Natural killer cell (primary cell): ENCODE measurements around the gene PIK3C2A. TPM values are rescaled to one million over a fixed set of nuclear protein-coding genes. Genes with fewer than 3 reads are reported as not detected.

Source experiments
- ATAC-seq, 3 donors: fragments of 150-1000 bp in 2 of 3; fragments of 200-7000 bp in 1 of 3; cut with Tn5 transposase; 1 replicate in 1 of 3; 2 replicates in 2 of 3; pipeline ENCODE4 v1.10.0; 2021; ENCODE audit warnings: mild to moderate bottlenecking in 2 of 3, moderate library complexity in 2 of 3
- DNase-seq, 2 donors: peaks; one replicate each; pipeline versions ENCODE4 v3.0.0 to v3.0.0-alpha.2; 2013 to 2021; ENCODE audit warnings: mixed read lengths in 1 of 2
- H3K27ac ChIP-seq: one replicate; pipeline ENCODE4 v1.5.1; 2013; ENCODE audit warnings: mild to moderate bottlenecking, low read length
- H3K27me3 ChIP-seq: one replicate; pipeline ENCODE4 v1.6.1; 2013; ENCODE audit warnings: low read length; ENCODE audit not compliant: control insufficient read depth, insufficient read depth
- H3K36me3 ChIP-seq: one replicate; pipeline ENCODE4 v1.6.1; 2013; ENCODE audit warnings: low read length; ENCODE audit not compliant: control insufficient read depth, insufficient read depth
- H3K4me1 ChIP-seq: one replicate; pipeline ENCODE4 v1.6.1; 2013; ENCODE audit warnings: low read length; ENCODE audit not compliant: control insufficient read depth, insufficient read depth
- H3K4me3 ChIP-seq: one replicate; pipeline ENCODE4 v1.5.1; 2013; ENCODE audit warnings: low read length
- H3K9me3 ChIP-seq: one replicate; pipeline ENCODE4 v1.6.1; 2013; ENCODE audit warnings: low read length; ENCODE audit not compliant: control insufficient read depth, insufficient read depth
- H3K27ac Mint-ChIP-seq, 2 donors: one replicate each; pipeline ENCODE4 v1.8.0; 2022; ENCODE audit warnings: mild to moderate bottlenecking in 2 of 2, mixed read lengths in 2 of 2, moderate library complexity in 1 of 2
- H3K27me3 Mint-ChIP-seq, 2 donors: one replicate each; pipeline ENCODE4 v1.8.0; 2022; ENCODE audit warnings: low read depth in 2 of 2, mixed read lengths in 2 of 2
- H3K36me3 Mint-ChIP-seq: one replicate; pipeline ENCODE4 v1.8.0; 2022; ENCODE audit warnings: mixed read lengths
- H3K4me1 Mint-ChIP-seq, 2 donors: one replicate each; pipeline ENCODE4 v1.8.0; 2022; ENCODE audit warnings: mixed read lengths in 2 of 2
- H3K4me3 Mint-ChIP-seq: one replicate; pipeline ENCODE4 v1.8.0; 2022; ENCODE audit warnings: mild to moderate bottlenecking, moderate library complexity, mixed read lengths
- H3K9me3 Mint-ChIP-seq, 2 donors: one replicate each; pipeline ENCODE4 v1.8.0; 2022; ENCODE audit warnings: mixed read lengths in 2 of 2
- CTCF ChIP-seq: fragments of 200-600 bp; IDR thresholded peaks from one replicate; pipeline ENCODE4 v1.8.0; 2022; ENCODE audit warnings: antibody characterized with exemption
- WGBS: methylation state at CpG from one replicate; pipeline ENCODE4 v1.1.7; 2013; ENCODE audit warnings: missing lambda C conversion rate; ENCODE audit not compliant: insufficient coverage; 5-methylcytosine and 5-hydroxymethylcytosine counted together
- intact Hi-C: fragments of 100-400 bp; cut with micrococcal nuclease; formaldehyde crosslinking; loops from one replicate; pipeline ENCODE4 v1.14.2; 2022
- total RNA-seq, 4 donors: library from RNA; stranded (reverse); fragments of 120-200 nt in 1 of 4; gene quantifications; one replicate each; pipeline versions ENCODE4 v1.2.3 to v1.2.4, GENCODE V29; 2013 to 2022

The PIK3C2A gene
- total RNA-seq, 3 donors from 2014 or later (not counting 1 experiment from before 2014, with no cell fraction given), result 68.2 to 82.3 (median 69.1) TPM

- Histone ChIP-seq H3K9me3 (no peaks in the 10 kb centered on the region), H3K27ac (no peak overlapping the region), H3K4me1 (peaks cover 42% of the 10 kb centered on the region), H3K4me3 (no peak overlapping the region), H3K36me3 (no peaks in the 10 kb centered on the region), H3K27me3 (no peaks in the 10 kb centered on the region)
- no peak for DNase-seq
- intact Hi-C loops, result loop anchor here (5.0 kb wide), 1 partner anchor 44 kb away; the partner anchor contains the start of gene PIK3C2A
- Mint-ChIP-seq H3K4me3 (peak overlapping the region; percentile 71), H3K4me1 (peaks cover 65 to 71% of the 10 kb centered on the region in 2 donors), H3K27me3 (no peaks in the 10 kb centered on the region), H3K9me3 (no peaks in the 10 kb centered on the region), H3K36me3 (peaks cover 7% of the 10 kb centered on the region), H3K27ac (peak overlapping the region; percentile 84 to 96)
- no peak for ATAC-seq
- no peak for TF ChIP-seq CTCF
- 89% methylated on average over 5 of the region's 5 CpGs for WGBS
These were observed 44.5 kb downstream of the PIK3C2A start for GRCh38 chr11:17163291-17163690.

GRCh38 chr11:17162376-17162775 lies 45.4 kb downstream of the PIK3C2A start:
- Histone ChIP-seq H3K27me3 (no peaks in the 10 kb centered on the region), H3K36me3 (no peaks in the 10 kb centered on the region), H3K4me3 (no peak overlapping the region), H3K9me3 (no peaks in the 10 kb centered on the region), H3K27ac (peak overlapping the region; percentile 67), H3K4me1 (peaks cover 42% of the 10 kb centered on the region)
- WGBS, result 50% methylated on average over 2 of the region's 2 CpGs
- H3K4me1 Mint-ChIP-seq, result peaks cover 70 to 71% of the 10 kb centered on the region in 2 donors
- intact Hi-C loops, result loop anchor here (5.0 kb wide), 1 partner anchor 45 kb away; the partner anchor contains the start of gene PIK3C2A
- H3K27ac Mint-ChIP-seq, result peak overlapping the region; percentile 84 to 96
- no peaks in the 10 kb centered on the region for H3K27me3 Mint-ChIP-seq
- no peak for TF ChIP-seq CTCF
- no peaks in the 10 kb centered on the region for H3K36me3 Mint-ChIP-seq
- DNase-seq, result no peak
- no peaks in the 10 kb centered on the region for H3K9me3 Mint-ChIP-seq
- no peak for ATAC-seq
- peak overlapping the region; percentile 75 for H3K4me3 Mint-ChIP-seq

- Mint-ChIP-seq H3K4me3 (peak overlapping the region; percentile 82), H3K27ac (peak overlapping the region; percentile 84 to 96), H3K27me3 (no peaks in the 10 kb centered on the region), H3K9me3 (no peaks in the 10 kb centered on the region), H3K36me3 (no peaks in the 10 kb centered on the region), H3K4me1 (peaks cover 69 to 74% of the 10 kb centered on the region in 2 donors)
- peak overlapping the region; percentile 67 for H3K27ac ChIP-seq
- DNase-seq (peak in 1 of 2 donors; percentile 10), ATAC-seq (peak; percentile 55 to 67 (median 60))
- WGBS, result 86% methylated on average over 1 of the region's 1 CpG
- H3K9me3 ChIP-seq, result no peaks in the 10 kb centered on the region
- intact Hi-C loops, result loop anchor here (5.0 kb wide), 1 partner anchor 46 kb away; the partner anchor contains the start of gene PIK3C2A
- H3K36me3 ChIP-seq, result no peaks in the 10 kb centered on the region
- H3K27me3 ChIP-seq, result no peaks in the 10 kb centered on the region
- H3K4me3 ChIP-seq, result no peak overlapping the region
- peaks cover 42% of the 10 kb centered on the region for H3K4me1 ChIP-seq
- TF ChIP-seq CTCF, result no peak
These were observed 46.3 kb downstream of the PIK3C2A start for GRCh38 chr11:17161515-17161914.

GRCh38 chr11:17159441-17159840 lies 48.3 kb downstream of the PIK3C2A start:
- Histone ChIP-seq H3K4me3 (no peak overlapping the region), H3K9me3 (no peaks in the 10 kb centered on the region), H3K27ac (no peak overlapping the region), H3K27me3 (no peaks in the 10 kb centered on the region), H3K36me3 (no peaks in the 10 kb centered on the region), H3K4me1 (peaks cover 34% of the 10 kb centered on the region)
- Mint-ChIP-seq H3K36me3 (no peaks in the 10 kb centered on the region), H3K27me3 (no peaks in the 10 kb centered on the region), H3K27ac (peak overlapping the region; percentile 84 to 96), H3K4me1 (peaks cover 65 to 71% of the 10 kb centered on the region in 2 donors), H3K4me3 (no peak overlapping the region), H3K9me3 (no peaks in the 10 kb centered on the region)
- no peak for ATAC-seq
- TF ChIP-seq CTCF, result no peak
- intact Hi-C loops, result no loop called here
- WGBS, result 95% methylated on average over 2 of the region's 3 CpGs
- no peak for DNase-seq
